ENCODE results near the gene ERN1. TPM values are rescaled to one million over a fixed set of nuclear protein-coding genes. Genes with fewer than 3 reads are reported as not detected.

Gene ERN1
- total RNA-seq, 1 experiment from 2014 or later, result 27.5 TPM

DNA sequence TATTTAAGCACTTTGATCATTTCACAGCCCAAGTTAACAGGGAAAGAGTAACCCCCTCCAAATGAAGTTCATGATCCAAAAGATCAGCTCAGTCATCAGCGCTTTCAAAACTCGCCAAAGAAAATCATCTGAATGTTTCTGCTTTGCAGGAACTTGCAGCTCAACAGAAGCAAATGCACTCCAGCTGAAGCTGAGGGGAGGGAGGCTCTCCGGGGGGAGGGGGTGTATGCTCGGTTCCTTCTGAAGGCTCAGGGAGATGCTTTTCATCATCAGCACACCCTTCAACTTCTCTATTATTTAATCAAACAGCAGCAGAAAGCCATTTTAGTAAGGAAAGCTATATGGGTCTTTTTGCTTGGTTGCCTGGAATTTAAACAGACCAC, 24.4 kb upstream of the ERN1 start:
- no peaks in the 10 kb centered on the region for H3K27me3 Mint-ChIP-seq (ENCODE audit: insufficient read depth, unreplicated experiment)
- no peak for DNase-seq
- peaks cover 21% of the 10 kb centered on the region for H3K36me3 Mint-ChIP-seq (ENCODE audit: insufficient read depth, unreplicated experiment)
- H3K4me1 ChIP-seq, result peaks cover 18% of the 10 kb centered on the region
- peaks cover 15% of the 10 kb centered on the region for H3K4me1 Mint-ChIP-seq (ENCODE audit: low read depth, unreplicated experiment)
- H3K9me3 Mint-ChIP-seq (ENCODE audit: unreplicated experiment), result no peaks in the 10 kb centered on the region
- H3K27ac Mint-ChIP-seq (ENCODE audit: unreplicated experiment), result no peak overlapping the region
- H3K9me3 ChIP-seq, result no peaks in the 10 kb centered on the region
- TF ChIP-seq, protein P1, sequence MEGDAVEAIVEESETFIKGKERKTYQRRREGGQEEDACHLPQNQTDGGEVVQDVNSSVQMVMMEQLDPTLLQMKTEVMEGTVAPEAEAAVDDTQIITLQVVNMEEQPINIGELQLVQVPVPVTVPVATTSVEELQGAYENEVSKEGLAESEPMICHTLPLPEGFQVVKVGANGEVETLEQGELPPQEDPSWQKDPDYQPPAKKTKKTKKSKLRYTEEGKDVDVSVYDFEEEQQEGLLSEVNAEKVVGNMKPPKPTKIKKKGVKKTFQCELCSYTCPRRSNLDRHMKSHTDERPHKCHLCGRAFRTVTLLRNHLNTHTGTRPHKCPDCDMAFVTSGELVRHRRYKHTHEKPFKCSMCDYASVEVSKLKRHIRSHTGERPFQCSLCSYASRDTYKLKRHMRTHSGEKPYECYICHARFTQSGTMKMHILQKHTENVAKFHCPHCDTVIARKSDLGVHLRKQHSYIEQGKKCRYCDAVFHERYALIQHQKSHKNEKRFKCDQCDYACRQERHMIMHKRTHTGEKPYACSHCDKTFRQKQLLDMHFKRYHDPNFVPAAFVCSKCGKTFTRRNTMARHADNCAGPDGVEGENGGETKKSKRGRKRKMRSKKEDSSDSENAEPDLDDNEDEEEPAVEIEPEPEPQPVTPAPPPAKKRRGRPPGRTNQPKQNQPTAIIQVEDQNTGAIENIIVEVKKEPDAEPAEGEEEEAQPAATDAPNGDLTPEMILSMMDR (IDR thresholded peaks at IDR 0.05; ENCODE audit: insufficient read depth in 1 of 2, low read depth in 1 of 2, low read length in 1 of 2, severe bottlenecking in 1 of 2, unreplicated experiment in 1 of 2), result no peak
- no TSS peak for BruUV-seq (replicated peaks)
- no peaks in the 10 kb centered on the region for H3K27me3 ChIP-seq (replicated peaks; ENCODE audit: control insufficient read depth, insufficient read depth, low read length)
- intact Hi-C loops (cut with micrococcal nuclease; ENCODE audit: unreplicated experiment), result no loop called here
- CTCF ChIA-PET, result interaction anchor here (0.6 to 1.0 kb wide), 3 partner anchors 128 to 264 kb away, joined by 3 to 5 read pairs (median 3); no protein-coding TSS in a partner anchor
- H3K4me3 ChIP-seq (ENCODE audit: low read depth, low read length), result no peak overlapping the region
- H3K36me3 ChIP-seq (ENCODE audit: control insufficient read depth, insufficient read depth, low read length), result no peaks in the 10 kb centered on the region; the same call in 1 of the 2 replicates
- H3K4me3 Mint-ChIP-seq (ENCODE audit: unreplicated experiment), result no peak overlapping the region
- POLR2A ChIA-PET, result interaction anchor here (1.1 kb wide), 1 partner anchor 9 kb away, joined by 6 read pairs; no protein-coding TSS in a partner anchor

DNA sequence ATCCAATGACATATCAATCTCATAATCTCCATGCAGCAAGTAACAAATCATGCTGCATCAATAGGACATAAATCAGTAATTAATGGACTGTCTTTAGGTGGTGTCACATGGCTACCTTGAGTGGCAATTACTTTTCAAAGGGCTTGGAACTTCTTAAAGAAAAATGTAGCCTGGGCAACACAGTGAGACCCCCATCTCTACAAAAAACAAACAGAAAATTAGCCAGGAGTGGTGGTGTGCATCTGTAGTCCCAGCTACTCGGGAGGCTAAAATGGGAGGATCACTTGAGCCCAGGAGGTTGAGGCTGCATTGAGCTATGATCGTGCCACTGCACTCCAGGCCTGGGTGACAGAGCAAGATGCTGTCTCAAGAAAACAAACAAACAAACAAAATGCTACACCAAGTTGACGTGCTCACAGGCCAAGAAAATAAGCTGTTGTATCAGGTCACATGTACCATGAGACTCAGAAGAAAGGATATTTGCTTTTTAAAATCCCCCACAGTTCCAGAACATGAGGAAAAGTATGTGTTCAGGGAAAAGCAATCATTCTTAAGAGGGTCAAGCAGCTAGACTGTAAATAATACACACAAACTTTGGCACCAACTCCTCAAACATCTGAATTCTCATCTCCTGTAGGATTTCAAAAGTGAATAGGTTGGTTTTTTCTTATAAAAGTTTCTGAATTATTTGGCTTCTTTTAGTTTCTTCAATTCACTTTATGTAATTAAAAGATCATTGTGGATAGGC, 23.8 kb upstream of the ERN1 start:
- Histone ChIP-seq H3K9me3 (no peaks in the 10 kb centered on the region), H3K4me1 (peaks cover 12% of the 10 kb centered on the region), H3K27me3 (replicated peaks; ENCODE audit: control insufficient read depth, insufficient read depth, low read length) (no peaks in the 10 kb centered on the region), H3K36me3 (ENCODE audit: control insufficient read depth, insufficient read depth, low read length) (no peaks in the 10 kb centered on the region; the same call in 1 of the 2 replicates), H3K4me3 (ENCODE audit: low read depth, low read length) (no peak overlapping the region)
- H3K4me1 Mint-ChIP-seq (ENCODE audit: low read depth, unreplicated experiment), result peaks cover 13% of the 10 kb centered on the region
- no TSS peak for BruUV-seq (replicated peaks)
- H3K9me3 Mint-ChIP-seq (ENCODE audit: unreplicated experiment), result no peaks in the 10 kb centered on the region
- DNase-seq, result no peak
- TF ChIP-seq, protein P1 (IDR thresholded peaks at IDR 0.05; ENCODE audit: insufficient read depth in 1 of 2, low read depth in 1 of 2, low read length in 1 of 2, severe bottlenecking in 1 of 2, unreplicated experiment in 1 of 2), result no peak
- intact Hi-C loops (cut with micrococcal nuclease; ENCODE audit: unreplicated experiment), result no loop called here
- no peak overlapping the region for H3K4me3 Mint-ChIP-seq (ENCODE audit: unreplicated experiment)
- ChIA-PET POLR2A (interaction anchor here (1.1 kb wide), 1 partner anchor 8 kb away, joined by 6 read pairs; no protein-coding TSS in a partner anchor), CTCF (interaction anchor here (0.7 to 1.0 kb wide), 2 partner anchors 128 kb away, joined by 3 to 5 read pairs; no protein-coding TSS in a partner anchor)
- no peak overlapping the region for H3K27ac Mint-ChIP-seq (ENCODE audit: unreplicated experiment)
- peaks cover 21% of the 10 kb centered on the region for H3K36me3 Mint-ChIP-seq (ENCODE audit: insufficient read depth, unreplicated experiment)
- no peaks in the 10 kb centered on the region for H3K27me3 Mint-ChIP-seq (ENCODE audit: insufficient read depth, unreplicated experiment)

DNA sequence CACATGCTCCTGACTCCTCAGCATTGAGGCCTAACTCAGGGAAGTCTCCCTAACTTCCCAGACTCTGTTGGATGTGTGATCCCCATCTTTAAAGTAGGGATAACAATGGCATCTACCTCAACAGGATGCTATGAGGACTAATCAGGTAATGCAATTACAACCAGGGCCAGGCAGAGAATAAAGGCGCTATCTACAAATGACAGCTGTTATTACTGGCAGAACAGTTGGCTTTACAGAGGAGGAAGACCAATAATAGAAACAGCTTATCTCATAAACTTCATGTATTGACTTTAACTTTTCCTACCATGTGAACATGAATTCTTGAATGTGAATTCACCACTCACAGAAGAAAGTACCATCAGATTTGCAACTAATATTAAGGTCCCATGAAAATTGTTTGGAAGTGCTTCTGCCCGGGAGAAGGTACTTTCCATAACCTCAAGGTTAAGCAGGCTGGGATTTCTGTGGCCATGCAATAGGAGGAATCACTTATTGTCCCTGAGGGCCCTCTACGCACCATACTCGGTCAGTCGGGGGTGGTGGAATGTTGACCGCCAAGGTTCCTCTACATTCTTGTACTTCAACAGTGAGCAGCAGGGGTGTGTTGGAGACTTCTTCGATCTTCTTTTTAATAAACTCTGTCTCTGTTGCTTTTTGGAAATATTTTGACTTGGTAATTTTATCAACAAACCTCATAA, 22.6 kb upstream of the ERN1 start:
- H3K4me1 Mint-ChIP-seq (ENCODE audit: low read depth, unreplicated experiment), result peaks cover 10% of the 10 kb centered on the region
- H3K4me3 ChIP-seq (ENCODE audit: low read depth, low read length), result no peak overlapping the region
- ChIA-PET POLR2A (no interaction called here), CTCF (interaction anchor here (0.7 to 1.0 kb wide), 3 partner anchors 16 to 130 kb away, joined by 3 read pairs; no protein-coding TSS in a partner anchor)
- no peaks in the 10 kb centered on the region for H3K27me3 Mint-ChIP-seq (ENCODE audit: insufficient read depth, unreplicated experiment)
- no peak for DNase-seq
- intact Hi-C loops (cut with micrococcal nuclease; ENCODE audit: unreplicated experiment), result no loop called here
- TF ChIP-seq, protein P1 (IDR thresholded peaks at IDR 0.05; ENCODE audit: insufficient read depth in 1 of 2, low read depth in 1 of 2, low read length in 1 of 2, severe bottlenecking in 1 of 2, unreplicated experiment in 1 of 2), result no peak
- no peaks in the 10 kb centered on the region for H3K9me3 Mint-ChIP-seq (ENCODE audit: unreplicated experiment)
- no peak overlapping the region for H3K27ac Mint-ChIP-seq (ENCODE audit: unreplicated experiment)
- BruUV-seq (replicated peaks), result no TSS peak
- no peaks in the 10 kb centered on the region for H3K9me3 ChIP-seq
- H3K36me3 Mint-ChIP-seq (ENCODE audit: insufficient read depth, unreplicated experiment), result peaks cover 21% of the 10 kb centered on the region
- H3K4me3 Mint-ChIP-seq (ENCODE audit: unreplicated experiment), result no peak overlapping the region
- H3K4me1 ChIP-seq, result peaks cover under 1% of the 10 kb centered on the region; the same call in 1 of the 2 replicates
- H3K27me3 ChIP-seq (replicated peaks; ENCODE audit: control insufficient read depth, insufficient read depth, low read length), result no peaks in the 10 kb centered on the region
- no peaks in the 10 kb centered on the region; the same call in 1 of the 2 replicates for H3K36me3 ChIP-seq (ENCODE audit: control insufficient read depth, insufficient read depth, low read length)

Data from Caco-2 (cell line).